HG03045 (cell line): ENCODE results near the gene HUNK.
"Not testable (repeated sequence)": the region's sequence is repeated elsewhere in the genome, so short reads cannot be mapped to it uniquely, and the experiment has no call there.

Source experiments
- ATAC-seq: cut with Tn5 transposase; IDR thresholded peaks from one replicate; pipeline ENCODE4 v1.9.1; 2021; ENCODE audit warnings: mild to moderate bottlenecking, moderate library complexity; ENCODE audit not compliant: unreplicated experiment

HUNK gene

DNA sequence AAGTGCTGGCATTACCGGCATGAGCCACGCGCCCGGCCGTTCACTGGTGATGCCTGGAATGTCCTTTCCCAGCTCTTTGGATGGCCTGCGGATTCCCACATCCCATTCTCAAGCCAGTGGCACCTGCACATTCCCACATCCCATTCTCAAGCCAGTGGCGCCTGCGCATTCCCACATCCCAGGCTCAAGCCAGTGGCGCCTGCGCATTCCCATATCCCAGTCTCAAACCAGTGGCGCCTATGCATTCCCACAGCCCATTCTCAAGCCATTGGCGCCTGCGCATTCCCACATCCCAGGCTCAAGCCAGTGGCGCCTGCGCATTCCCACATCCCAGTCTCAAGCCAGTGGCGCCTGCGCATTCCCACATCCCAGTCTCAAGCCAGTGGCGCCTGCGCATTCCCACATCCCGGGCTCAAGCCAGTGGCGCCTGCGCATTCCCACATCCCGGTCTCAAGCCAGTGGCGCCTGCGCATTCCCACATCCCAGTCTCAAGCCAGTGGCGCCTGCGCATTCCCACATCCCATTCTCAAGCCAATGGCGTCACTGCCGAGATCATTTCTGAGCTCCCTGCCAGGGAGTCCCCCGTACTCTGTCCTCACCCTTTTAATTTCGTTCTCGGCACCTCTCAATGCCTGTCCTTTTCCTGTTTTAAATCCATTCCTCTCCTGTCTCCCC lies 74.2 kb downstream of the HUNK start:
- not testable (repeated sequence) for ATAC-seq

- ATAC-seq: no peak
Observed at GRCh38 chr21:31948676-31949075, 75.9 kb downstream of the HUNK start.

- ATAC-seq: no peak
Observed at GRCh38 chr21:31952828-31953227, 80.0 kb downstream of the HUNK start.

DNA sequence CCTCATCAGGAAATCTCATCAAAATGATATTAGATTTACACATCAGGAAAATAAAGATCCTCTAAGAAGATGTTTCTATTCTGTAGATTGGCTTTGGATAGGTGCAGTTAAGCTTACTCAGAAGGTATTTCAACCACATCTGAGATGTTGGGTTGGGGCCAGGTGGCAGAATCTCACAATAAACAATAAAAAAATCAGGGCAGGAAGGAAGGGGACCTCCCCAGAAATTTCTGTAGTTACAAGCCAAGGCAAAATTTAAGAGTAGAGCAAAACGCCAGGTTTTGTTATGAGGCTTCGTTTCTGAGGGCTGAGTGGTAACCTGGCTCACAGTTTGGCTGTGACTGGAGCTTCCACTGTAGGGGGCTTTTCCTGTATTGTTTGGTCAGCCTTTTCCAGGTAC lies 84.8 kb downstream of the HUNK start:
- ATAC-seq: no peak

DNA sequence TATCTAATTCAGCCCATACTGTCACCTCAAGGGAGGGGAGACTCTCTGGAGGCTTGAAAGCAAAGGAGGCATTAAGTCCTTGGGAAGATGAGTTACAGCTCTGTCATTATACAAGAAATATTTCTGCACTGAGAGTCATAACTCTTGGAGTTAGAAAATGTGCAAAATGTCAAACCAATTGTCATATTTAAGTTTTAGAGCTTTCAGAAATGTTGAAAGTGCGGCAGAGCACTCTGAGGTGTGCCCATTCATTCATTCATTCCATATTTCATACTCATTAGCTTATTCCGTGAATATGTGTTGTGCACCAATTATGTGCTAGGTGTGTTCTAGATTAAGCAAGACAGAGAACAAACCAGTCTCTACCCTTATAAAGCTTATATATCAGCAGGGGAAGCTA lies 87.1 kb downstream of the HUNK start:
- no peak for ATAC-seq

DNA sequence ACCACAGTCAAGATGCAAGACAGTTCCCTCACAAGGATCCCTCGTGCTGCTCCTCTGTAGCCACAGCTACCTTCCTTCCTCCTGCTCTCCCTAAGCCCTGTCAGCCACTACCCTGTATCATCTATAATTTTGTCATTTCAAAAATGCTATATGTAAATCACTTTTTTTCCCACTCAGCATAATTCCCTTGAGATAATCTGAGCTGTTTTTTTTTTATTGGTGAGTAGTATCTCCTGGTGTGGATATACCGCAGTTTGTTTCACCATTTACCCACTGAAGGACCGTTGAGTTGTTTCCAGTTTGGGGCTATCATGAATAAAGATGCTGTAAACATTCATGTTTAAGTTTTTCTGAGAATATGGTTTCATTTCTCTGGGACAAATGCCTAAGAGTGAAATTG lies 88.2 kb downstream of the HUNK start:
- no peak for ATAC-seq

DNA sequence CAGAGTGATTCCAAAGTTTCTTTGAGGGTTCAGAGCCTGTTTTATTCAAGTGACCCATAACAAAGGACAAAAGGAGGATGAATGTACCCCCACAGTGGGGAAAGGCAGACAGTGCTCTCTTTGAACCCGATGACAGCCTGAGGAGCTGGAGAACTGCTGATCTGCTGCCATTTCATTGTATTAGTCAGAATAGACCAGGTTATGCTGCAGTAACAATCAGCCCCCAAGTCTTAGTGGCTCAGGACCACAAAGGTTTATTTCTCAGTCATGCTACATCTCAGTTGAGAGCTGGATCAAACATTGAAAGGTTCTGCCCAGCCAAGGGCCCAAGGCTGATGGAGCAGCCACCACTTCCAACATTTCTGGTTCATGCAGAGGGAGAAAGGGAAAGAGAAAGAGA lies 88.9 kb downstream of the HUNK start:
- ATAC-seq: no peak

GRCh38 chr21:31964692-31965091 lies 91.9 kb downstream of the HUNK start:
- no peak for ATAC-seq

DNA sequence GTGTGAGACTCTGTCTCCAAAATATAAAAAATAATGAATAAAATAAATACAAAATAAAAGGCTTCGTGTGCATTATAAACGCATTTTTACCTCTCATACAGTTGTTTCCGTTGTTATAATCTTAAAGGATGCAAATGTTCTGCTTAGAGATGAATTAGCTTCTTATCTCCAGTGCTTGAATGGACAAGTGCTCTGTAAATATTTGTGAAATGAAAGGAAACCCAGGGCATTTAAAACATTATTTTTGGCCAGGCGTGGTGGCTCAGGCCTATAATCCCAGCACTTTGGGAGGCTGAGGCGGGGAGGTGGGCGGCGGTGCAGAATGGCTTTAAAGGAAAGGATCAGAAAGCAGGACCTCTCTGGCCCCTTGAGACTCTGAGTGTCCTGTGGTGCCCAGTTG lies 94.5 kb downstream of the HUNK start:
- no peak for ATAC-seq

- ATAC-seq: no peak
Observed at GRCh38 chr21:31972622-31973021, 99.8 kb downstream of the HUNK start.

GRCh38 chr21:31973402-31973944 lies 100.7 kb downstream of the HUNK start:
- no peak for ATAC-seq

GRCh38 chr21:31974454-31974985 lies 101.7 kb downstream of the HUNK start:
- ATAC-seq: no peak

DNA sequence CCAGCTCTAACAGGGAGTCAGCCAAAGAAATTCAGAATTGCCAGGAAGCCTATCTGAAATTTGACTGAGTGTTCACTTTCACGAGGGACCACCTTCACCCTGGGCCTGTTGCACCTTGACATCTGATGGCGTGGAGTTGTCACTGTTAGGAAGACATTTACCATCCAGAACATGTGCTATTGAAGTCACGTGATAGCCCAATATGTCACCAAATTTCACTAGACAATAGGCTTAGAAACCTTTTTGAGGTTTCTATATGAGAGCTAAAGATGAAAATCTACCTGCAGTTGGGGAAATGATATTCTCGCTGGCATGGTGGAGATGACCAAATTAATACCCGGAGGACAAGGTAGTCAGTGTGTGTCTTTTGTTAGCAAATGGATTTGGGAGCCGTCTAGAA lies 102.7 kb downstream of the HUNK start:
- ATAC-seq: no peak

GRCh38 chr21:31977816-31978215 lies 105.0 kb downstream of the HUNK start:
- ATAC-seq: no peak

GRCh38 chr21:31983120-31983519 lies 110.3 kb downstream of the HUNK start:
- ATAC-seq: no peak

DNA sequence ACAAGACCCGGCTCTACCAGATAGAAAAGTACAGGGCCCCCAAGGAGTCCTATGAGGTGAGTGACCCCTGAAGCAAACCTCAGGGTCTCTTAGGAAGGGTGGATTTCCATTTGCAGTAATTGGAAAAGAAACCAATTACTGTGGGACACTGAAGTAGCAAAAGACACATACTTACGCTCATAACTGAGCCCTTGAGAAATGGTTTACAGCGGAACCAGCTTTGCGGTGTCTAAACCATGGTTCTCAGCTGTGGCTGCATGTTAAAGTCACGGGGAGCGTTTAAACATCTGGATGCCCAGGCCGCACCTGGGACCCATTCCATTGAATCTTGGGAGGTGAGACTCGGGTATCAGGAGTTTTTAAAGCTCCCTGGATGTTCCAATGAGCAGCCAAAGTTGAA lies 110.7 kb downstream of the HUNK start:
- no peak for ATAC-seq

DNA sequence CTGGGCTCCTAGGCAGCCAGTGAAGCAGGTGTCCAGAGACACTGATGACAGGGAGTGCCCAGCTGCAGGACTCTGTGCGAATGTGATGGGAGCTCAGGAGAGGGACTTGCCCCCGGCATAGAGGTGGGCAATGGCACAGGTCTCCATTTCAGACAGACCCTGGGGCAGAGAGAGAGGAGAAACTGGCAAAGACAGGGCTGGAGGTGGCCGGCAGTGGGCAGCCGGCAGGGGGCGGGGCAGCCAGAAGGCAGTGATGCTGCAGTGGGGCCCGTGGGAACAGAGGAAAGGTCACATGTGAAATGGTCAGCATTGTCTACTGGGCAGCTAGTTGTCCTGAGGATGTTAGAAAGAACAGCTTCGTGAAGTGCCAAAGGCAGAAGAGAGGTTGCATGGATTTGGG lies 112.6 kb downstream of the HUNK start:
- ATAC-seq: no peak

DNA sequence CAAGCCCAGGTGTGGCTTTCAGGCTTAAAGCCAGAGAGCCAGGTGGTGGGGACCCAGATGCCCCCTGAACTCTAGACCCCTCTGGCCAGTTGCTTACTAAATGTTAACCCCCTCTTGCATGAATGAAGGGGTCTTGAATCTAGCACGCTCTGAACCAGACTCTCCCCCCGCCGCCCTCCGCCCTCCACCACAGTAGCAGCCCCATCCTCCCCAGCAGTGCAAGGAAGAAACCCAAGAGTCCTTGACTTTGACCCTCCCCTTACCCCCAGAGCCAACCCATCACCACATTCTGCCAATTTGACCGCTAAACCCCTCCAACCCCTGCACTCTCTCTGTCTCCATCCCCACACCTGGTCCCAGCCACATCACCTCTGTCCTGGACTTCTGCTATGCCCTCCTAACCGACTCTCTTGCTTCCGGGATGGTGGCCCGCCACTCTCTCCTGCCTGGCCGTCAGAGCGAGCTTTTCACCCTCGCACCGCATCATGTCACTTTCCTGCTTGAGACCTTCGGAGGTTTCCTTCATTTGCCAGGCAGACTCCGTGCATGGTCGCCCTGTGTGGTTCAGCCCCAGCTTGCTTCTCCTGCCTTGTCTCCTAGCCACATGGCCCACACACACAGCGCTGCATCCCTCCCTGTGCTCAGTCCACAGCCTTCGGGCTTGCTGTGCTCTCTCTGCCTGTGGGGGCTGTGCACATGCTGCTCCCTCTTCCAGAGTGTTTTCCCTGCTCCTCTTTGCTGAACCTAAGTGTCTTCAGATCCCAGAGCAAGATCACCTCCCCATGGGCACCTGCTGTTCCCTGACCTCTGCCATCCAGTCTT lies 113.4 kb downstream of the HUNK start:
- ATAC-seq: no peak

GRCh38 chr21:31987696-31988095 lies 114.9 kb downstream of the HUNK start:
- no peak for ATAC-seq

DNA sequence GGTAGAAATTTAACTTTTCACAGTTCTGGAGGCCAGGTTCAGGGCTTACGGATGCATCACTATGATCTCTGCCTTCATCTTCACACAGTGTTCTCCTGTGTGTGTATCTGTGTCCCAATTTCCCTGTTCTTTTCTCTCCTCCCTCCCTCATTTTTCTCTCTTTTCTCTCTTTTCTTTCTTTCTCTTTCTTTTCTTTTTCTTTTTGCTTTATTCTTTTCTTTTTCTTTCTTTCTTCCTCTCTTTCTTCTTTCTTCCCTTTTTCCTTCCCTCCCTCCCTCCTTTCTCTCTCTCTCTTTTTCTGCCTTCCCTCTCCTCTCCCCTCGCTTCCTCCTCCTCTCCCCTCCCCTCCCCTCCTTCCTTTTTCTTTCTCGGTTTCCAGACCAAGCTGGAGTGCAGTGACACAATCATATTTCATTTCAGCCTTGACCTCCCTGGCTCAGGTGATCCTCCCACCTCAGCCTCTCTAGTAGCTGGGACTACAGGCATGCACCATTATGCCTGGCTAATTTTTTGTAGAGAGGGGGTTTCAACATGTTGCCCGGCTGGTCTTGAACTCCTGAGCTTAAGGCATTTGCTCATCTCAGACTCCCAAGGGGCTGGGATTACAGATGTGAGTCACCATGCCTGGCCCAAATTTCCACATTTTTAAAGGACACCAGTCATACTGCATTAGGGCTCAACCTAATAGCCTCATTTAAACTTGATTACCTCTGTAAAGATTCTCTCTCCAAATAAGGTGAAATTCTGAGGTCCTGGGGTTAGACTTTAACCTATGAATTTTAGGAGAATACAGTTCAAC lies 115.9 kb downstream of the HUNK start:
- ATAC-seq: no peak
